ENCODE data around the gene IGF2BP2.

GRCh38 chr3:185726254-185726967 is 98.4 kb downstream of the IGF2BP2 start:
- TF ChIP-seq CREB5 (CRISPR knock-in tag; IDR thresholded peaks at IDR 0.05; ENCODE audit: low read depth): no peak
- TF ChIP-seq OSR1 (CRISPR knock-in tag; IDR thresholded peaks at IDR 0.05): no peak

All from SK-N-SH treated with all-trans-retinoic acid at 6 μM for 48 hours (cell line).